Glomerular endothelial cell (primary cell): ENCODE results near the gene FAM200C. TPM values are rescaled to one million over a fixed set of nuclear protein-coding genes. Genes with fewer than 3 reads are reported as not detected.
"Not testable (repeated sequence)": the region's sequence is repeated elsewhere in the genome, so short reads cannot be mapped to it uniquely, and the experiment has no call there.

Experiments
- DNase-seq: peaks from one replicate; pipeline ENCODE4 v3.0.0-alpha.2; 2011; ENCODE audit warnings: low read depth, low spot score; ENCODE audit errors: extremely low read depth
- total RNA-seq: library from RNA; depleted of rRNA; stranded (reverse); fragments of >200 nt; gene quantifications from 2 replicates; pipeline ENCODE4 v1.2.3, GENCODE V29; 2015

FAM200C gene
- 2.2 and 2.5 TPM in 2 replicates for total RNA-seq

DNA sequence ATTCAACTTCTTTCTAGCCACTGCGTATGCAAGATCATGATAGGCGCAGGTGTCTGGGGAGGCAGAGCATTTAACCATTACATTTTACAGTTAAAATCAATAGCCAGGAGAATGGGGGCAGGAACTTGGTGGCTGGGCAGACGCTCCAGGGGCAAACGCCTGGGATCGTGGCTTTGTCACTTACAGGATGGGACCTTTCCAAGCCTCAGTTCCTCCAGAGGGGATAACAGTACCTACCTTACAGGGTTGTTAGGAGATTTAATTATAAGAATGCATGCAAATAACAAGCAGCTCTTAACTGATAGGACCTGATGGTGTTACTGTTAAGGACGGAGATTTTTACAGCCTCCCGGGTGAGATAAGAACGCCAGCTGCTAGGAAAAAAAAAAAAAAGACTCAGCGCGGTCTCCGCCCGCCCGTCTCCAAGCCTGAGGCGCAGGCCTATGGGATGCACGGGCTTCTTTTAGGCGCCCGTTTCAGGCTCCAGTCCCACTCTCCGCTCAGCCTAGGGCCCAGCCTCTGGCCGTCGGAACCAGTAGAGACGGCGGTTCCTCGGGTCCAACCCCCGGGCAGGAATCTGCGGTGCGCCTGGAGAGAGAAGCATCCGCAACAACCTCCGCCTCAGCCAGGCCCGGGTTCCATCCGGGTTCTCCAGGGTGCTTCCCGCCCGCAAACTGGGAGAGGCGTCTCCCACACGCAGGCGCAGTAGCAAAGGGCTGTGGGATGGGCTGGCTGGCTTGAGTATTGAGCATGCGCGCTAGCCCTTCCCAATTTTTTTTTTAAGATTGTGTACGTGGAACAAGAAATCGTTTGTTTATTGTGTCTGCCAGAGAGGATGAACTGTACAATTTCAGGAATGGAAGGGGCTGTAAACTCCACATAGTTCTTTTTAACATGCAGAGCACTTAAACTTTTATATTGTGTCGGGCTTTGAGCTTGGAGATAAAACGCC lies at the start of gene FAM200C:
TSS of gene FAM200C (minus strand) at position 653 of the 952 bp plus-strand sequence. CDS start 4,564 bp downstream, outside the sequence.
- no peak for DNase-seq

DNA sequence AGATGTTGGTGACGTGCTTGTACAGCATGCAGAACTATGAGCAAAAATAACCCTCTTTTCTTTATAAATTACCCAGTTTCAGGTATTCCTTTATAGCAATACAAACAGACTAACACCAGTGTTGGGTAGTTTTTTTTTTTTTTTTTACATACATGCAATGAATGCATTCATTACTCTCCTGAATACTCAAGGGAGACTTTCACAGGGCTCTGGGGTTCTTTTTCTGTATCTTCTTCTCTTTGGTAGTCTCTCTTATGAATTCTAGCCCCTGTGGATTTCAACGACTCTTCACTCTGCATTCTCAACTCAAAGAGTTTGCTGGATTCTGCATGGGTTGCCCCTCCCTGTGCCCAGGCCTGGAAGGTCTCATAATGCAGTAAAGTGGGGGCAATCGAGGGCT lies 49.6 kb upstream of the FAM200C start:
- DNase-seq, result no peak

DNA sequence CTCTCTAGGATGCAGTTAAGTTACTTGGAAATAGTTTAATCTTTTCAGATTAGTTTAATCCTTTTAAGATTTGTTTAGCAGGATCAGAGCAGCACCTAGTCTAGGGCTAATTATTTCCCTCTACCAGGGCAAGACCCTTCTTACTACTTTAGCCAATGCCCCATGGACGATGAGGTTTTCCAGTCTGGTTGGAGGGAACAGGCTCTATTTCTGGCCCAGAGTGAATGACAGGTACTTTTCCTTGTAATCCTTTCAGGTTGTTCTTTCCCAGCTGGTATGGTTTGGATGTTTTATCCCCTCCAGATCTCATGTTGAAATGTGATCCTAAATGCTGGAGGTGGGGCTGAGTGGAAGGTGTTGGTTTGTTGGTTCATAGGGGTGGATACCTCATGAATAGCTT lies 49.0 kb upstream of the FAM200C start:
- DNase-seq, result no peak

DNA sequence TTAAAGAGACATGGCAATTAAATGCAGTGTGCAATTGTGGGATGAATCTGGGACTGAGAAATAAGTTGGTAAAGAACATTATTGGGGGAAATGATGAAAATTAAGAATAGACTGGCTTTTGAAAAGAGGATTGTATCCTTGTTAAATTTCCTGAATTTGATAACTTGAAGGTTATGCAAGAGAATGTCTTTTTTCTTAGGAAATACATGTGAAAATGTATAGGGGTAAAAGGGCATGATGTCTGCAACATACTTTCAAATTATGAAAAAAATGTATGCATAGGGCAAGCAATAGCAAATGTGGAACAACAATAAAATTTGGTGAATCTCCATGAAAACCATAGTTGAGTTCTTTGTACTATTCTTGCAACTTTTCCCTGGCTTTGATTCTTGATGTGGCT lies 45.9 kb upstream of the FAM200C start:
- no peak for DNase-seq

DNA sequence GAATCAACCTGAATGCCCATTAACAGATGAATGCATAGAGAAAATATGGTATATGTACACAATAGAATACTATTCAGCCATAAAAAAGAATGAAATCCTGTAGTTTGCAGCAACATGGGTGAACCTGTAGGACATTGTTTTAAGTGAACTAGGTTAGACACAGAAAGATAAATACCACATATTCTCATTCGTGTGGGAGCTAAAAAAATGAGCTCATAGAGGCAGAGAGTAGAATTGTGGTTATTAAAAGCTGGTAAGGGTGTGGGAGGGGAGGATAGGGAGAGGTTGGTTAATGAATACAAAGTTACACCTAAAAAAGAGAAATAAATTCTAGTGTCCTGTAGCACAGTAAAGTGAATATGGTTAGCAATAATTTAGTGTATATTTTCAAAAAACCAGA lies 45.3 kb upstream of the FAM200C start:
- DNase-seq, result no peak

DNA sequence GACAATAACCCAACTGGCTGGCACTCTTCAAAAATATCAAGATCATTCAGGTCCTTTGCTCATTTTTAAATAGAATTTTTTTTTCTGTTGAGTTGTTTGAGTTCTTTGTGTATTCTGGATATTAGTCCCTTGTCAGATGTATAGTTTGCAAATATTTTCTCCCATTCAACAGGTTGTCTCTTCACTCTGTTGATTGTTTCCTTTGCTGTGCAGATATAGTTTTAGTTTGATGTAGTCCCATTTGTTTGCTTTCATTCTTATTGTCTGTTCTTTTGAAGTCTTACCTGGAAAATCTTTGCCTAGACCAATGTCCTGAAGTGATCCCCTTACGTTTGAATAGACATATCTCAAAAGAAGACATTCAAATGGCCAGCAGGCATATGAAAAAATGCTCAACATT lies 44.6 kb upstream of the FAM200C start:
- DNase-seq, result no peak

DNA sequence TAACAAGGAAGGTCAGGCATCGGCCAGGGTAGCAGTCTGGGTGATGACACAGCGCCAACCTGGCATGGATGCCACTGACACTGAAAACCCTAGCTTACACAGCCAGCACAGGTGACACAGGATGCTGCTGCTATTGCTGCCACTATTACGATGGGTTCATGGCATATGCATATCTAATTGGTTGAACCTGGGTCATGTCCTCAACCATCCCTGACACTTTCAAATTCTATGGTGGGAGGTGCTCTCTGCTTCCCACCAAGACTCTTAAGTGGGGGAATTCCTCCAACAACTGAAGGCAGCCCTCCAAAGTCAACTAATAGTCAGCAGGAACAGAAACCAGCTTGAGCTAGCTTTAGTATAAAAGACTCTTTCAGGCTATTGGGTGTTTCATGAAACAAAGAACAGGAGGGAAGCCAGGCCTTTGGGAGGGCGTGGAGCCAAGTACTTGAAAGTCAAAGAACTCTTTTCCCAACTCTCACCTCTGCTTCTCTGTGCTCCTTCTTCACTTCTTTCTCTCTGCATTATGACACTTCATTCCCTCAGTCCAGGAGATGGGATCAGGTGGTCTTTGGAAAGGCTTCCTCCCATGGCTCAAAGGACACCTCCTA lies 43.1 kb upstream of the FAM200C start:
- DNase-seq, result no peak

DNA sequence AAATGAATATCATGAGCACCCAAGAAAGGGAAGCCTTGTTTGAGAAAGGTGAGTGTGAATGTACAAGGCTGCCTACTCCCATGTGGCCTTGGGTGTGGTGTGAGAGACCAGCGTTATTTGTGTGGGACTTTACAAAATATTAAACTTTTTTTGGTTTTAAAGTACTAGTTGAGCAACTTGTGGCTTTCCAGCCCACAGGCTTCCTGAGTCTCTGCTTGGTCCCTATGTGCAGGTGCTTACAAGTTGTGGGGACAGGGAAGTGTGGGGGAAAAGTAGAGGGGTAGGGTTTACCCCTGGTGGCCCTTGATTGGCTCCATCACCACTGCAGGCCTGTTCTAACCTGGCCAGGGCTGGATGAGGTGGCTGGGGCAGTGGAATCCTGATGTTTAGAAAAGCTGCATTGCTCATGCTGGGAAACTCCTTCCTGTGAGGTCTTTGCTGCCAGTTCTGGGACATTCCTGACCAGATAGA lies 41.5 kb upstream of the FAM200C start:
- no peak for DNase-seq

DNA sequence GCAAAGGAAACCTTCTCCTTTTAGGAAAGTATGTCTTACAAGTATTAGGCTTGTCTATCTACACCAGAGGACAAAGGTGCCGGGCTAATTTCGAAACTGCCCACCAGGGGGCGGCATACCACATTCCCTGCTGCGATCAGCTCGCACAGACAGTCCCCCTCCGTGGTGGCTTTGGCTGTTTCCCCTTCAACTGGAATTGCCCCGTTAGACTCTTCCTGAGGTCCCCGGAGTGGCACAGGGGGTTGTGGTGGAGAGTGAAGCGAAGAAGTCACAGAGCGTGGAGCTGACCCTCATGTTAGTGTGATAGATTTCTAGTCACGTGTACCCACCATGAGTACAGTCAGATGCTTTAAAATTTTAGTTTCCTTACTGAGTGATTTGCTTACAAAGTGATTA lies 39.3 kb upstream of the FAM200C start:
- no peak for DNase-seq

DNA sequence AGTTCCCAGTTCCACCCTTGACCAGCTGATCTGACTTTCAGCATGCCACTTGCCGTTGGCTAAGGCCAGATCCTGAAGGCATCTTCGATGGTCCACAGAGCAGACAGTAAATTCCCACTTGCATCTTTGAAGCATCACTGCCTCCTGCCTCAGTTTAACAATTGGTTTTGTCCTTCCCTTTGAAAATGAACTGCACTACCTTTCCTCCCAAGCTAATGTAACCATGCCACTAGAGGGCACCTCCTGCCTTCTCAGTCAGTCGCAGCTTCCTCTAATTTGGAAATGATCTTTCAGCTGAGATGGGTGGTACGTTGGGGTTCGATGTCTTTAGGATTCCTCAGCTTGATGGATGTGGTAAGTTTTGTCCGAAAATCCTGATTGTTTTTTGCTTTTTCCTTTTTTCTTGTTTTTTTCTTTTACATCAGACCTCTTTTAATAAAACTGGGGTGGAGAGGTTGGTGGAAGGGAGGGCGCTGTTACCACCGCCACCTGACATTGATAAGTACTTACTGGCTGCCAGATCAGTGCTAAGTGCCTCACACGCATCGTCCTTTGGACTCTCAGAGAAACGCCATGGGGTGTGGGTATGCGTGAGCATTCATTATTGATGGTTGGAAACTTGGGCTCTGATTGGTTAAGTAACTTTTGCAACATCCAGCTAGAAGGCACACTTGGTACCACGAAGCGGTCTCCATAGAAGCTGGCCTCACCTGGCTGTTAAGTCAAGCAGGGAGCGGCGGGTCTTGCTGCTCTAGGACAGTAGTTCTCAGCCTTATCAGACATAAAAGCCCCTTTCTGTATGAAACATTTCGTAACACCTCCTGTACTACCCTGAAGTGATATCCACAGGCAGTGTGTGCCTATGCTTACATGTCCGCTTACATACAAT lies 38.7 kb upstream of the FAM200C start:
- no peak for DNase-seq

DNA sequence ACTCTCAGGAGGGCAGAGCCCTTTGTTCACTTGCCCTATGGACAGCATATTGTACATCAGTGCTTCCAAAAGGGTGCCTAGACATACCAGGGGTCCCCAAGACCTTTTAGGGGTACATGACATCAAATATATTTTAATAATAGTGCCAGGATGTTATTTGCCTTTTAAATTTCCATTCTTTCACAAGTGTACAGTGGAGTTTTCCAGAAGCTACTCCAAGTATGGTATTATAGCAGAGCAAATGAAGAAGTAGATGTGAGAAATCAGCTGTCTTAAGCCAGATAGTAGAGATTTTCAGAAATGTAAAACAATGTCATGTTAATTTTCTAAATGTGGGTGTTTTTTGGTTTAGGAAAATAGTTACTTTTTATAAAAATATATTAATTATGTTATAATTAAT lies 37.4 kb upstream of the FAM200C start:
- no peak for DNase-seq

DNA sequence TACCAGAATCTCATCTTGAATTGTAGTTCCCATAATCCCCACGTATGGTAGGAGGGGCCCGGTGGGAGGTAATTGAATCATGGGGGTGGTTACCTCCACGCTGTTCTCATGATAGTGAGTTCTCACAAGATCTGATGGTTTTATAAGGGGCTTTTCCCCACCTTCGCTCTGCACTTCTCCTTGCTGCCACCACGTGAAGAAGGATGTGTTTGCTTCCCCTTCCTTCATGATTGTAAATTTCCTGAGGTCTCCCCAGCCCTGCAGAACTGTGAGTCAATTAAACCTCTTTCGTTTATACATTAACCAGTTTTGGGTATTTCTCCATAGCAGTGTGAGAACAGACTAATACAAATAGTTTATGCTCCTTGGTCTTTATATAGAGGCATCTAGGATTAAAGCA lies 36.8 kb upstream of the FAM200C start:
- not testable (repeated sequence) for DNase-seq

DNA sequence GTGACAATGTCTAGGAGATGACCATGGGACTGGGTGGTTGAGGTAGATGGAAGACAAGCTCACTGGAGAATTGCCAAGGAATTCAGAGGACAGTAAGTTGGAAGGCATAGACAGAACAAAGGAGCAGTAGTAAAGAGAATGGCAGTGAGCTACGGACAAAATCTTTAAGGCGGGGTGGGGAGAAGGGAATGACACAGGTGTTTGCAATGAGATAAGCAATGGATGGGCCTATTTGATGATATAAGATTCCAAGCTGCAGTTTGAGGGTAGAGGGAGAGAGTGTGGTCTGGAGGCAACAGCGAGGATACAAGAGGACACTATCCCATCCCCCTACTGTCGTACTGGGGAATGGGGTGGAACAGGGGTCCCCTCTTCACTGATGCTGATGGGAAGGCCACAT lies 36.2 kb upstream of the FAM200C start:
- no peak for DNase-seq

DNA sequence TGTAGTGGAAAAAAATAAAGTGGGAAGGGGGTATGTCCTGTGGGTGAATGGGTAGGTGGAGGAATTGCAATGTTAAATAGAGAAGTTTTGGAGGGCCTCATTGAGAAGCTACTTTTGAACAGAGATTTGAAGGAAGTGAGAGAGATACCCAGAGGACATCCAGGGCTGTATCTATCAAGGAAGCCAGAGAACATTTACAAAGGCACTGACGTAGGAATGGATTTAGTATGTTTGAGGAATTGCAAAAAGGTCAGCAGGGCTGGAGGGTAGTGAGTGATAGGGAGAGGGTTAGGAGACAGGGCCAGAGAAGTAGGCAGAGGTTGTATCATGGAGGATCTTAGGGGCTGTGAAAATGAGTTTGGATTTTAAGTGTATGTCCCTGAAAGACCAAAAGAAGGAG lies 35.7 kb upstream of the FAM200C start:
- DNase-seq, result no peak

DNA sequence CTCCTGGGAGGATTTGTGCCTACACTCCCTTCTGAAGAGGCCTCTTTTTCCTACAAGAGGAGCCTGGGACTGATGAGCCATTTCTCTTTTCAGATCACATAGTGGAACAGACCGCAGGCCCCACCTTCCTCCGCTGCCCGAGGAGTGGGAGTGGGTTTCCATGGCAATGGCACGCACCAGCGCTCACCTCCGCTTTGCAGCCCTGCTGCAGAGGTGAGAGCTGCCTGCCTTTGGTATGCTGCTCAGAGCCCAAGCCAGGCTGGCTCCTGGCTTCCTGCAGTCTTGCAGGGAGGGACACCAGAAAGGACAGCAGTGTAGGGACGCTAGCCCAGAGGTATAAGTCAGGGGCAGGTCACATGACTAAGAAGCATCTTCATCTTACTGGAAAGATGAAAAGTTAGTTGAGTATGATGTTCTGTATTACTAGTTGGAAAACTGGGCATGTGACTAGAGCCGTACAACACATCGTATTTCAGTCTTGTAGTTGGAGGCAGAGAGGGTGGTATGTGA lies 34.2 kb upstream of the FAM200C start:
- DNase-seq, result no peak

DNA sequence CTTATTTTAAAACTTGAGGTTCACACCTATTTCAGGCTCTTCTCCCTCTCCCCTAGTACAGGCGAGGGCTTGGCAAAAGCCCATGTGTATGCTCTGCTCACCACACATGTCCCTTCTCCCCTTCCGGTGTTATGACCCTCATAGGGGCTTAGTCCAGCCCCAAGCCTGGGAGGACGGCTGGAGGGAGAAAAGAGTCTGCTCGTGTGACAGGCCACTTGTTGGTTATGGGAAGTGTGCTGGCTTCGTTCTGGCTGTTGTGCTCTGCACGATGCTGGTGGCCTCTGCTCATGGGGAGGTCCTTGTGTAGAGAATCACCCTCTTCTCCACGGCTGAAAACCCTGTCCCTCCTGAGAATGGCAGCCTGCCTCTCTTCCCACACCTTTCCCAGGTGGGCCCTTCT lies 32.9 kb upstream of the FAM200C start:
- no peak for DNase-seq

DNA sequence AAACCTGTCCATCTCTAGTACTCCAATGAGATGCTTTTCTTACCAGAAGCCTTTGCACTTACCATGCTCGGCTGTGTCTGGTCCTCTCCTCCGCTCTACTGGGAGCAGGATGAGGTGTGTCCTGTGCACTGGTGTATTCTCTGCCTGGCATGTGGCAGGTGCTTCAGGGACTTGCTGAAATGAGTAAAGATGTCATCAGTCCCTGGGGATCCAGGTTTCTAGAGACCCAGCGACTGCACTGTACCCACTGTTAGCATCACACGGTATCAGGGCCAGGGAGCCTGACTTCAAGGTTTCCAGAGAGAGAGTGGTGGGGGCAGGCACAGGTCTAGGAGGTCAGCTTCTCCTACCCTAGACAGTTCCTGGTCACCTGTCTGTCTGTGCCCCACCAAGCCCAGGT lies 32.3 kb upstream of the FAM200C start:
- DNase-seq, result no peak

DNA sequence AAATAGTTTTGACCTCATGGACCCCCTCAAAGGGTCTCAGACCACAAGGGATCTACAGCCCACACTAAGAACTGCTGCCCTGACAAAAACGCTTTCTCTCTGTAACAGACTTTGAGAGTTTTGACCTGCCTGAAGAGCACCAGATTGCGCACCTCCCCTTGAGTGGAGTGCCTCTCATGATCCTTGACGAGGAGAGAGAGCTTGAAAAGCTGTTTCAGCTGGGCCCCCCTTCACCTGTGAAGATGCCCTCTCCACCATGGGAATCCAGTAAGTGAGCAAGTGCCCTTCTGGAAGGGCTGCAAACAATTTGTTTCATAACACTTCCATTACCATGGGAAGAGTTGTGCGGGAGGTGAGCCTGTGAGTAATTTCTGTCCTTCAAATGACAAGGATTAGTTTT lies 27.8 kb upstream of the FAM200C start:
- DNase-seq, result no peak

DNA sequence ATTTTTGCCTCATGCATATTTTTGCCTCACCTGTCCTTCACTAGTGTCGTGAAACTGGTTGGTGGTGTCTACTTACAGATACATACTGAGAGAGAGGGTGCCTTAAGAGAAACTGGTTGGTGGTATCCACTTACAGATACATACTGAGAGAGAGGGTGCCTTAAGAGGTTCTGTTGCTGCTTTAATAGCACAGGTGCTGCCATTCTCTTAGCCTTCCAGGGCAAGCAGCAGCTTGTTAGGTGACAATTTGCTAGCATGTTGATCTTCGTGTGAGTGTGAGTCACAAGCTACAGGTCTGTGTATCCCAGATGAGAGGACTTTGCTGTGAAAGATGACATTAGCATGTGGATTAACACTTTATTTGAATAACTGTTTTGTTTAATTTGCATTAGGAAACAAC lies 23.2 kb upstream of the FAM200C start:
- DNase-seq, result no peak

DNA sequence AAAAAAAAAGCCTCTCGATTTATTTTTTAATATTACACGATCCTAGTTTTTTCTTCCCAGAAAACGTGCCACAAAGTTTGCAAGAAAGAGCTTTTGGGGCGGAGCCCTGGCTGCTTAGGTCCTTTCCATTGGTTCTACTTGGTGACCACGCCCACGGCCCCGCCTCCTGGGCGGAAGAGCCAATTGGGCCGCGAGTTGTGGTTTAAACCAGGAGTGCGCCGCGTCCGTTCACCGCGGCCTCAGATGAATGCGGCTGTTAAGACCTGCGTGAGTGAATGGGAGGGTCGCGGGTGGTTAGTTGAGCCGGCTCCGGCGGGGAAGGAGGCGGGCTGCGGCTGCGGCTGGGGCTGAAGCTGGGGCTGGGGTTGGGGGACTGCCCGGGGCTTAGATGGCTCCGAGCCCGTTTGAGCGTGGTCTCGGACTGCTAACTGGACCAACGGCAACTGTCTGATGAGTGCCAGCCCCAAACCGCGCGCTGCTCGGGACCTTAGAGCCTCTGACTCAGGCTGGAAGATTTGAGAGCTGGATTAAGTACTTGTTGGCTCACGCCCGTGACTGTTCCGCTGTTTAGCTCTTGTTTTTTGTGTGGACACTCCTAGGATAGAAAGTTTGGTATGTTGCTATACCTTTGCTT lies 21.9 kb upstream of the FAM200C start, which contains the start of gene PTTG1:
TSS of gene PTTG1 (plus strand) at position 231 of the 634 bp plus-strand sequence. CDS start 458 bp downstream, outside the sequence.
- DNase-seq, result no peak

DNA sequence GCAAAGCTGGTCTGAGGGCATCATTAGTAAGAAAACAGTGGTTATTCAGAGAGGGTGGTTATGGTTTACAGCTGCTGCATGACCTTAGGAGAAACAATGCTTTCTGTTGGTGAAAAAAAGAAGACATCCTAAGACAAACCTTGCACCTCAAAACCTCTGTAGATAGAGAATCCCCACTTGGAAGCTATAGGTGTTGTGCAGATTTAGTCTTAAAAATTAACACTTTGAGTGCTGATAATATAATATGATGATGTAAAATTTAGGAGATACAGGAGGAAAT lies 20.4 kb upstream of the FAM200C start:
- DNase-seq, result no peak
